Head of caudate nucleus (tissue), 42 donors: ENCODE results near the gene NFIC.

Experiments
- DNase-seq, 42 donors: peaks; one replicate each; pipeline versions ENCODE4 v3.0.0 to v3.0.0-alpha.2; 2020 to 2021; ENCODE audit warnings: mixed read lengths in 7 of 42
- intact Hi-C: fragments of 100-400 bp; cut with DNase I; formaldehyde crosslinking; loops from one replicate; pipeline ENCODE4 v1.15.0; 2022

NFIC gene

GRCh38 chr19:3518659-3519058, 152.3 kb downstream of the NFIC start:
- DNase-seq, result no peak

More at GRCh38 chr19:3518659-3519058, 152.3 kb downstream of the NFIC start:
- intact Hi-C loops, result no loop called here
